NCI-H748 treated with DMSO at 0.1 percent for 48 hours (cell line): ENCODE data around the gene CCNG2.

ENCODE experiments used
- DNase-seq: peaks from one replicate; lab custom pipeline; 2025; lab: John Stamatoyannopoulos, UW

The CCNG2 gene

GRCh38 chr4:77204621-77205020 lies 47.6 kb downstream of the CCNG2 start:
- DNase-seq: no peak

GRCh38 chr4:77209012-77209411 lies 52.0 kb downstream of the CCNG2 start:
- DNase-seq: no peak

GRCh38 chr4:77209936-77210335 lies 52.9 kb downstream of the CCNG2 start:
- no peak for DNase-seq

- no peak for DNase-seq
These were observed 58.1 kb downstream of the CCNG2 start for GRCh38 chr4:77215107-77215506.

GRCh38 chr4:77217526-77217925 lies 60.5 kb downstream of the CCNG2 start:
- no peak for DNase-seq

- no peak for DNase-seq
These were observed 62.3 kb downstream of the CCNG2 start for GRCh38 chr4:77219266-77219665.
